Umbilical cord (tissue), 2 donors: ENCODE results near the gene GLYR1. TPM values are rescaled to one million over a fixed set of nuclear protein-coding genes. Genes with fewer than 3 reads are reported as not detected.

Experiments
- DNase-seq: peaks from one replicate; pipeline ENCODE4 v3.0.0-alpha.2; 2015; ENCODE audit warnings: low spot score
- total RNA-seq: library from RNA; depleted of rRNA; stranded (reverse); fragments of >200 nt; gene quantifications from one replicate; pipeline ENCODE4 v1.2.3, GENCODE V29; 2014; ENCODE audit warnings: low replicate concordance; ENCODE audit not compliant: insufficient read depth

GLYR1 gene
- total RNA-seq, 1 donor from 2014 or later, result 28.6 TPM

DNA sequence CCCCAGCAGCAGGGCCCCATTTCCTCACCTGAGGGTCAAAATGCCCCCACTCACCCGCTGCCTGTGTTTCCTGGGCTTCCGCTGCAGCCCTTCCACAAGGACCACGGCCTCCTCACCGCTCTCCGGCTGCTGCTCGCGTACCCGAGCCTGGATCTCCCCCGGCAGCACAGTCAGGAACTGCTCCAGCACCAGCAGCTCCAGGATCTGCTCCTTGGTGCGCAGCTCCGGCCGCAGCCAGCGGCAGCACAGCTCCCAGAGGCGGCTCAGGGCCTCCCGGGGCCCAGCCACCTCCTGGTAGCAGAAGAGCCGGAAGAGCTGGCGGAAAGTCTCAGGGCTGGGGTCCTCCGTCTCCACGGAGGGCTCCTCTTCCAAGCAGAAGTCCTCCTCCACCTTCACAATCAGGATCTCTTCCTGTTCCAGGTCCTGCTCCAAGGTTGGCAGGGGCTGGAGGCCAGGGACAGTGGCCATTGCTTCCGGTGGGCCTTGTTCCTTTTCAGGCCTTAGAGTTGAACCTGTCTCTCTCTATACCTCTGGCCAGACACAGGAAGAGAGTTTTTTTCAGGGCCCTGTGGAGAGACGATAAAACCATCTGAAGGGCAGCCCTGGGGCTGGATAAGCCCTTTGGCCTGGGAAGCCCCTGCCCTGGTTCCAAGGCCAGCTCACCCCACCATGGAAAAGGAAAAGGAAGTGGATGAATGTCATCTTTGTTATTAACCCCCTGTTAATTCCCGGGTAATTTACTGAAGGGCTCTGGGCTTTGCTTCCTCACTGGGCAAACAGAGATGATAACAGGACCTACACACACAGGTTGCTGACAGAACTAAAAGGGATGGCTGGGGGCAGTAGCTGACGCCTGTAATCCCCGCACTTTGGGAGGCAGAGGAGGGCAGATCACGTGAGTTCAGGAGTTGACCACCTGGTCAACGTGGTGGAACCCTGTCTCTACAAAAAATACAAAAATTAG is 81.3 kb downstream of the GLYR1 start:
- DNase-seq, result no peak

DNA sequence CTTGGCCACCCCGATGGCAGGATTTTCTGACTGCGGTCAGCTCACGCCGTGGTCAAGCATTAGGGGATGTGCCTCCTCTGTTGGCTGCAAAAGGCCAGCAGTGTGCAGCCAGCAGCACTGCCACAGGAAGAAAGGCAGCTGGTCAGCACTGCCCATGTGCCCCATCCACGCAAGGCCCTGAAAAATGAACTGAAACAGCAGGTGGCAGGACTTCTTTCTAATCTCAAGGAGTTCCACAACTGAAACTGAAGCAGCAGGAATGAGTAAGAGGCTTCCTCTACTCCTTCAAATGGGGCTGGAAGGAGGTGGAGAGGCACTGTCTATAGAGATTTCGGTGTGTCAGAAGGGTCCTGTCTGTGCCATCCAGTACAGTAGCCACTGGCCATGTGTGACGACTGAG is 83.3 kb downstream of the GLYR1 start:
- no peak for DNase-seq

DNA sequence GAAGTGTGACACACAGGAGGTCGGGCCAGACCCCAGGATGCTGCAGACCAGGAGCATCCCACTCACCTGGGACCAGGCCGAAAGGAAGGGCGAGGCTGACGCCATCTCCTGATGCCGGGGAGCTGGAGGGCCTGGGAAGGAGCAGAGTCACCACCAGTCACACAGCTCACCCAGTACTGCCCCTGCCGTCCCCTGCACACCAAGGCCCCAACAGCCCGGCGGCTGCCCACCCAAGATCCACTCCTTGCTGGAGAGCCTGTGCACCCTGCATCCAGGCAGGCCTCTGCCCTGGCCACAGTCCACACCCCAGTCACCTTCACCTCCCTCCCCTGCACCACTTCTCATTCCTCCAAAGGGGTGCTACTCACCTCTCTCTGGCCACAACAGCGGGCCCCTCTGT is 84.9 kb downstream of the GLYR1 start:
- DNase-seq, result no peak

DNA sequence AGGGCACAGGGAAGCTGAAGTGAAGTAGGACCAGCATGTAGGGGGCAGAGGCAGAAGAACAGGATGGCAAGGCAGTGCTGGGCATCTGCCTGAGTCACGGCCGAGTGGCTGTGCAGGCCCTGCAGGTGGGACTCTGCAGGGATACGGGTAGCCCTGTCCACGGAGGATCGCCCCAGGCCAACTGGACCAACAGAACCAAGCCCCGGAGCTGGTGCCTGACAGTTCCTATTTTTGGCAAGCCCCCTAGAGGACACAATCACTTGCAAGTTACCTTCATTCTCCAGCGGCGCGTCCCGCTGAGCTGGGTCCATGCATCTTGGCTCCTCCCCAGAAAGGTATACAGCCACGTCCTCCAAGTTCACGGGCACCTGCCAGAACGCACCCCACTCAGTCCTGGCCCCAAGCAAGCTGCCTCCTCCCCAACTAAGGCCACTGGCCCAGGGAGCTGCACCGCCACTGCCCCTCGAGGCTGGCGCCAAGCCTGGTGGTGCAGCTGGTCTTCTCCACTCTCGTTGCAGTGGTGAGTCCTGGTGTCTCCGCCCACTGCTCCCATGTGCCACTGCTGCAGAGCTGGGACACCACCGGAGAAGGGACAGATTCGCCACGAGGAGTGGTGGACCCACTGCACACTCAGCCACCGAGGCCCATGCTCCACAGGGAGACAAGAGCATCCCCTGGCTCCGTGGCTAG is 86.7 kb downstream of the GLYR1 start:
- DNase-seq, result no peak

DNA sequence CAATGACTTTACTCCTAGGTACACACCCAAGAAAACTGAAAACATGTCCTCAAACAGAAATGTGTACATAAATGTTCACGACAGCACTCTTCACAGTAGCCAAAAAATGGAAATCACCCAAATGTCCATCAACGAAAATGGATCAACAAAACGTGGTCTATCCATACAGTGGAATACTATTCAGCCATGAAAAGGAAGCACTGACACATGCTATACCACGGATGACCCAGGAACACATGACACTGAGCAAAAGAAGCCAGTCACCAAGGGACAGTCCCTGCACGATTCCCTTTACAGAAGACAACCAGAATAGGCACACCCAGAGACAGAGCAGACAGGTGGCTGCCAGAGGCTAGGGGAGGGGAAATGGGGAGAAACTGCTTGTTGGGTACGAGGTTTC is 91.4 kb downstream of the GLYR1 start:
- DNase-seq, result no peak

DNA sequence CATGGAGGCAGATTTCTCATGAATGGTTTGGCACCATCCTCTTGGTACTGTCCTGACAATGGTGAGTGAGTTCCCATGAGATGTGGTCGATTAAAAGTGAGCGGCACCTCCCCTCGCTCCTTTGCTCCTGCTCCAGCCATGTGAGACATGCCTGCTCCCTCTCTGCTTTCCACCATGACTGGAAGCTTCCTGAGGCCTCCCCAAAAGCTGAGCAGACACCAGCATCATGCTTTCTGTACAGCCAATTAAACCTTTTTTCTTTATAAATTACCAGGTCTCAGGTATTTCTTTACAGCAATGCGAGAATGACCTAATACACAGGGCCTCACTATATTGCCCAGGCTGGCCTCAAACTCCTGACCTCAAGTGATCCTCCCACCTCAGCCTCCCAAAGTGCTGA is 92.2 kb downstream of the GLYR1 start:
- no peak for DNase-seq

DNA sequence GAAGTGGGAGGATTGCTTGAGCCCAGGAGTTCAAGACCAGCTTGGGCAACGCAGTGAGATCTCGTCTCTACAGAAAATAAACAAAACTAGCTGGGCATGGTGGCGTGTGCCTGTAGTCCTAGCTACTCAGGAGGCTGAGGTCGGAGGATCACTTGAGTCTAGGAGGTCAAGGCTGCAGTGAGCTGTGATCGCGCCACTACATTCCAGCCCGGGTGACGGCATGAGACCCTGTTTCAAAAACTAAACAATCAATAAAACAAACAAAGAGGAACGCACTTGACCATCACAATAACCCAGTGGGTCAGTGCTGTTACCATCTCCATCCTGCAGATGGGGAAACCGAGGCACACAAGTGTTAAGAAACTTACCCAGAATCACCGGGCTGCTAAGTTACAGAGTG is 93.9 kb downstream of the GLYR1 start:
- DNase-seq, result no peak

Other genes starting within 250 kb of the GLYR1 start
- gene UBALD1, start 232.4 kb downstream of the GLYR1 start, total RNA-seq, result 1.4 TPM
- 21.9 TPM for gene MGRN1, start 222.5 kb downstream of the GLYR1 start, total RNA-seq
- gene NUDT16L1, start 153.7 kb downstream of the GLYR1 start, total RNA-seq, result 15.9 TPM
- gene ANKS3, start 113.0 kb downstream of the GLYR1 start, total RNA-seq, result 18.8 TPM
- gene DNAAF8, start 112.8 kb downstream of the GLYR1 start, total RNA-seq, result 0.24 TPM
- gene ZNF500, start 80.1 kb downstream of the GLYR1 start, total RNA-seq, result 14.0 TPM
- gene SEPTIN12, start 58.9 kb downstream of the GLYR1 start, total RNA-seq, result not detected
- gene SMIM22, start 51.9 kb downstream of the GLYR1 start, total RNA-seq, result not detected
- 27.0 TPM for gene ROGDI, start 44.7 kb downstream of the GLYR1 start, total RNA-seq
- 31.3 TPM for gene UBN1, start 193 bp upstream of the GLYR1 start, total RNA-seq
- gene PPL, start 89.9 kb upstream of the GLYR1 start, total RNA-seq, result 32.3 TPM
- 0.72 TPM for gene SEC14L5, start 111.0 kb upstream of the GLYR1 start, total RNA-seq
- gene NAGPA, start 186.6 kb upstream of the GLYR1 start, total RNA-seq, result 29.9 TPM
- gene C16orf89, start 218.7 kb upstream of the GLYR1 start, total RNA-seq, result not detected
- gene ALG1, start 224.6 kb upstream of the GLYR1 start, total RNA-seq, result 20.2 TPM